Pancreas (tissue), 10 donors: Measurements from ENCODE around the gene SCNN1A. TPM values are rescaled to one million over a fixed set of nuclear protein-coding genes. Genes with fewer than 3 reads are reported as not detected.
A peak's percentile ranks its signal among the peaks of the same experiment; 100 is the strongest.

Source experiments
- ATAC-seq, 4 donors: fragments of 200-7000 bp; cut with Tn5 transposase; one replicate each; pipeline versions ENCODE4 v1.8.0 to v1.9.1; 2020; ENCODE audit warnings: mild to moderate bottlenecking in 4 of 4, moderate library complexity in 4 of 4
- DNase-seq, 6 donors: peaks; one replicate each; pipeline ENCODE4 v3.0.0-alpha.2; 2020
- FAIRE-seq: peaks from 2 replicates; lab custom pipeline; 2012; peaks lifted over from hg19 to GRCh38; lab: Jason Lieb, UNC
- H3K27ac ChIP-seq, 4 donors: fragments of 200-600 bp; sonication (generic); 1 replicate in 3 of 4; 2 replicates in 1 of 4; pipeline versions ENCODE4 v1.5.0 to v1.8.0; 2020
- H3K27me3 ChIP-seq, 4 donors: fragments of 200-600 bp; one replicate each; pipeline ENCODE4 v1.8.0; 2021
- H3K36me3 ChIP-seq, 3 donors: fragments of 200-600 bp; sonication (generic) in 1 of 3; one replicate each; pipeline versions ENCODE4 v1.5.0 to v1.8.0; 2020 to 2021
- H3K4me1 ChIP-seq, 3 donors: fragments of 200-600 bp; one replicate each; pipeline ENCODE4 v1.8.0; 2021
- H3K4me3 ChIP-seq, 4 donors: fragments of 200-600 bp; sonication (generic) in 2 of 4; one replicate each; pipeline versions ENCODE4 v1.5.0 to v1.8.0; 2020 to 2021
- H3K9me3 ChIP-seq, 4 donors: fragments of 200-600 bp; one replicate each; pipeline ENCODE4 v1.8.0; 2021
- WGBS, 2 donors: extraction: QIAGEN DNeasy Blood & Tissue Kit; methylation state at CpG; one replicate each; pipeline ENCODE4 v1.1.7; 2013; 5-methylcytosine and 5-hydroxymethylcytosine counted together
- intact Hi-C, 3 donors: fragments of 100-400 bp; cut with DNase I; formaldehyde crosslinking; loops; one replicate each; pipeline versions ENCODE4 v1.11.1 to v1.14.2; 2022
- polyA plus RNA-seq, 2 donors: library from polyadenylated mRNA; stranded (reverse); fragments of 200-250 nt; gene quantifications; one replicate each; pipeline ENCODE4 v1.2.3, GENCODE V29; 2013
- total RNA-seq, 6 donors: library from RNA; stranded (reverse); fragmentation: NEBNext Ultra II Directional in 4 of 6; extraction: Animal tissue kit (Norgen Biotek cat#: 25700) in 4 of 6; gene quantifications; one replicate each; pipeline versions ENCODE4 v1.2.1 to v1.2.4, GENCODE V29; 2021 to 2023
- TF ChIP-seq, protein P1 (sequence below), 4 donors: fragments of 200-600 bp; sonication (generic) in 3 of 4; IDR thresholded peaks; one replicate each; pipeline versions ENCODE4 v1.5.0 to v1.8.0; 2021; ENCODE audit warnings: antibody characterized with exemption in 4 of 4
- donor health status: healthy with polysubstance abuse.
- donor health status: DM: no; HTN: no; CAD: no; lungs with moderate emphysema.
- donor health status: DM: no; HTN: no; CAD: no.
- donor health status: control.
- donor health status: control.
- donor health status: Bipolar disorder and iron deficiency.
- donor health status: DM: yes; HTN: yes; CAD: no.
- donor health status: DM: no; HTN: no; CAD: no.
- donor health status: DM: no; HTN: no; CAD: no.
- donor health status: DM: yes; HTN: yes; CAD: no.

SCNN1A gene
- total and polyA plus RNA-seq, 8 donors, result 21.0 to 87.8 (median 39.9) TPM

DNA sequence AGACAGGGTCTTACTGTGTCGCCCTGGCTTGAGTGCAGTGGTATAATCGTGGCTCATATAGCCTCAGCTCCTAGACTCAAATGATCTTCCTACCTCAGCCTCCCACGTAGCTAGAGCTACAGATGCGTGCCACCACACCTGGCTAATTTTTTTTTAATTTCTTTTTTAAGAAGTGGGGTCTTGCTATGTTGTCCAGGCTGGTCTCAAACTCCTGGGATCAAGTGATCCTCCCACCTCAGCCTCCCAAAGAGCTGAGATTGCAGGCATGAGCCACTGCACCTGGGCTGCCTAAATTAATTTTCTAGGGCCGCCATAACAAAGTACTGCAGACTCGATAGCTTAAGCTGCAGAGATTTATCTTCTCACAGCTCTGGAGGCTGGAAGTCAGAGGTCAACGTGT, 17.7 kb upstream of the SCNN1A start:
- DNase-seq, result no peak
- H3K36me3 ChIP-seq, result peaks cover 0 to 8% (median 5%) of the 10 kb centered on the region in 3 donors
- peaks cover 10 to 11% (median 11%) of the 10 kb centered on the region in 3 donors for H3K4me1 ChIP-seq
- FAIRE-seq, result no peak
- intact Hi-C loops, result no loop called here
- no peak overlapping the region for H3K27ac ChIP-seq
- no peaks in the 10 kb centered on the region for H3K9me3 ChIP-seq
- WGBS, 2 donors, result 85 to 92% methylated on average over 7 of the region's 7 CpGs
- ATAC-seq, result no peak
- H3K4me3 ChIP-seq, result no peak overlapping the region
- H3K27me3 ChIP-seq, result no peaks in the 10 kb centered on the region
- TF ChIP-seq, protein P1, sequence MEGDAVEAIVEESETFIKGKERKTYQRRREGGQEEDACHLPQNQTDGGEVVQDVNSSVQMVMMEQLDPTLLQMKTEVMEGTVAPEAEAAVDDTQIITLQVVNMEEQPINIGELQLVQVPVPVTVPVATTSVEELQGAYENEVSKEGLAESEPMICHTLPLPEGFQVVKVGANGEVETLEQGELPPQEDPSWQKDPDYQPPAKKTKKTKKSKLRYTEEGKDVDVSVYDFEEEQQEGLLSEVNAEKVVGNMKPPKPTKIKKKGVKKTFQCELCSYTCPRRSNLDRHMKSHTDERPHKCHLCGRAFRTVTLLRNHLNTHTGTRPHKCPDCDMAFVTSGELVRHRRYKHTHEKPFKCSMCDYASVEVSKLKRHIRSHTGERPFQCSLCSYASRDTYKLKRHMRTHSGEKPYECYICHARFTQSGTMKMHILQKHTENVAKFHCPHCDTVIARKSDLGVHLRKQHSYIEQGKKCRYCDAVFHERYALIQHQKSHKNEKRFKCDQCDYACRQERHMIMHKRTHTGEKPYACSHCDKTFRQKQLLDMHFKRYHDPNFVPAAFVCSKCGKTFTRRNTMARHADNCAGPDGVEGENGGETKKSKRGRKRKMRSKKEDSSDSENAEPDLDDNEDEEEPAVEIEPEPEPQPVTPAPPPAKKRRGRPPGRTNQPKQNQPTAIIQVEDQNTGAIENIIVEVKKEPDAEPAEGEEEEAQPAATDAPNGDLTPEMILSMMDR (IDR thresholded peaks at IDR 0.05), result no peak

- DNase-seq (no peak), FAIRE-seq (peak; percentile 96), ATAC-seq (peak; percentile 66 to 85 (median 77))
- peaks cover 0 to 9% (median 5%) of the 10 kb centered on the region in 3 donors for H3K36me3 ChIP-seq
- intact Hi-C loops, result no loop called here
- WGBS, 2 donors, result 19 to 31% methylated on average over 6 of the region's 6 CpGs
- TF ChIP-seq, protein P1 (IDR thresholded peaks at IDR 0.05), result no peak
- no peak overlapping the region for H3K4me3 ChIP-seq
- H3K4me1 ChIP-seq, result peaks cover 10 to 11% (median 11%) of the 10 kb centered on the region in 3 donors
- H3K27me3 ChIP-seq, result no peaks in the 10 kb centered on the region
- H3K9me3 ChIP-seq, result no peaks in the 10 kb centered on the region
- peak overlapping the region in 2 of 4 donors; percentile 37 to 54 for H3K27ac ChIP-seq
Observed at GRCh38 chr12:6392504-6392903, 17.1 kb upstream of the SCNN1A start.

DNA sequence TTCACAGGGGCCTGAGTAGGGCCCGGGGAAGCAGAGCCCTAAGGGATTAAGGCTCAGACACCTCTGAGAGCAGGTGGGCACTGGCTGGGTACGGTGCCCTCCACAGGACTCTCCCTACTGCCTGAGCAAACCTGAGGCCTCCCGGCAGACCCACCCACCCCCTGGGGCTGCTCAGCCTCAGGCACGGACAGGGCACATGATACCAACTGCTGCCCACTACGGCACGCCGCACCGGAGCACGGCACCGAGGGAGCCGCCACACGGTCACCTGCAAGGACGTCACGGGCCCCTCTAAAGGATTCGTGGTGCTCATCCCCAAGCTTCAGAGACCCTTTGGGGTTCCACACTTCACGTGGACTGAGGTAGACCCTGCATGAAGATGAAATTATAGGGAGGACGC, 15.7 kb upstream of the SCNN1A start:
- H3K9me3 ChIP-seq, result no peaks in the 10 kb centered on the region
- no peak overlapping the region for H3K4me3 ChIP-seq
- 89 to 93% methylated on average over 17 of the region's 17 CpGs for WGBS, 2 donors
- FAIRE-seq (no peak), ATAC-seq (peak in 1 of 4 donors; percentile 6), DNase-seq (peak in 1 of 6 donors; percentile 77)
- intact Hi-C loops, result no loop called here
- peaks cover 0 to 19% (median 5%) of the 10 kb centered on the region in 3 donors for H3K36me3 ChIP-seq
- TF ChIP-seq, protein P1 (IDR thresholded peaks at IDR 0.05), result no peak
- no peaks in the 10 kb centered on the region for H3K27me3 ChIP-seq
- peaks cover 13 to 16% (median 14%) of the 10 kb centered on the region in 3 donors for H3K4me1 ChIP-seq
- H3K27ac ChIP-seq, result no peak overlapping the region

DNA sequence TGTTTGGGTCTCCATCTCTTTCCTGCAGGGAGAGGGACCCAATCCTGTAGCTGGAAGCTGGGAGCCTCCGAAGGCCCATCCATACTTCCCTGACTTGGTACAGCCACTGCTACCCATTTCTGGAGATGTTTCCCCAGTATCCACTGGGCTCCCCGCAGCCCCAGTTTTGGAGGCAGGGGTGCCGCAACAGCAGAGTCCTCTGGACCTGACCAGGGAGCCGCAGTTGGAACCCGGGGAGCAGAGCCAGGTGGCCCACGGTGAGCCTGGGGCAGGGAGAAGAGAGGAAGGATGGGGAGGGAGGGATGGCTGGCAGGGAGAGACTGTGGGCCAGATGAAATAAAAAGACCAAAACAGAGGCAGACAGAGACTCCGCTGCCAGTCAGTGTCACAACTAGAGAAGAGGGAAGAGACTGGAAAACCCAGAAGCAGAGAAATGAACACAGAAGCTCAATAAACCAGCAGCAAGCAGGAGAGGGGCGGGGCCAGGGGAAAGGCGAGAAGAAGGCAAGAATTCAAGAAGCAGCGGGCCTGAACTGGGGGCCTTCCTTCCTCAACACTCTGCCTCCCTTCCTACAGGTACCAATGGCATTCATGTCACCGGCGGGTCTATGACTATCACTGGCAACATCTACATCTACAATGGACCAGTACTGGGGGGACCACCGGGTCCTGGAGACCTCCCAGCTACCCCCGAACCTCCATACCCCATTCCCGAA, 14.9 kb upstream of the SCNN1A start:
- no peak overlapping the region for H3K27ac ChIP-seq
- 90% methylated on average over 15 of the region's 15 CpGs for WGBS, 2 donors
- no peak for FAIRE-seq
- H3K4me3 ChIP-seq, result no peak overlapping the region
- DNase-seq, result peak in 1 of 6 donors; percentile 60
- no peaks in the 10 kb centered on the region for H3K27me3 ChIP-seq
- no peaks in the 10 kb centered on the region for H3K9me3 ChIP-seq
- H3K4me1 ChIP-seq, result peaks cover 14 to 18% (median 15%) of the 10 kb centered on the region in 3 donors
- peaks cover 0 to 19% (median 5%) of the 10 kb centered on the region in 3 donors for H3K36me3 ChIP-seq
- intact Hi-C loops, result no loop called here
- TF ChIP-seq, protein P1 (IDR thresholded peaks at IDR 0.05), result no peak
- ATAC-seq, result no peak

DNA sequence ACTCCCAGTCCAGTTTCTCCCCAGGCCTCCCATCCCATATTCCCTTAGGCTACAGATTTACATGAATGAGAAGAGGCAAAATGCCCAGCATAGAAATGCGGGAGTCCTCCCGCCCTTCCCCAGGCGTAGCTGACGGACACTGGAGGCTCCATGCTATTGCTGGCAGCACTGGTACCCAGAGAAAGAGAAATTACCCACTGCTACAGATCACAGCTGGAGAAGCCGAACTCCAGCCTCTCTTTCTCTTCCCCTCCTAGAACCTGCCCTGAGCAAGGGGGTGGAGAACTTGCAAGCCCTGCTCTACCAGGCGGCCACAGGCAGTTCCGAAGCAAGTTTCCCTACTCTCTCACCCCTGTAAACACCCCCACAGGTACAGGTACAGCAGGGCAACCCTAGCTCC, 12.2 kb upstream of the SCNN1A start:
- intact Hi-C loops, result no loop called here
- TF ChIP-seq, protein P1 (IDR thresholded peaks at IDR 0.05), result no peak
- Histone ChIP-seq H3K4me3 (no peak overlapping the region), H3K27ac (no peak overlapping the region), H3K9me3 (no peaks in the 10 kb centered on the region), H3K36me3 (peaks cover 0 to 19% (median 5%) of the 10 kb centered on the region in 3 donors), H3K4me1 (peaks cover 15 to 26% (median 20%) of the 10 kb centered on the region in 3 donors), H3K27me3 (no peaks in the 10 kb centered on the region)
- WGBS, 2 donors, result 95 to 97% methylated on average over 7 of the region's 7 CpGs
- ATAC-seq (no peak), DNase-seq (no peak), FAIRE-seq (no peak)
